Bronchial epithelial cell (primary cell): ENCODE measurements around the gene ZNF428. TPM values are rescaled to one million over a fixed set of nuclear protein-coding genes. Genes with fewer than 3 reads are reported as not detected.

Source experiments
- DNase-seq: peaks from one replicate; pipeline ENCODE4 v3.0.0-alpha.2; 2010; ENCODE audit warnings: low read depth
- FAIRE-seq: peaks from 2 replicates; lab custom pipeline; 2011; peaks lifted over from hg19 to GRCh38; lab: Jason Lieb, UNC
- H3K27me3 ChIP-seq: 2 replicates; pipeline ENCODE4 v1.5.1; 2011; ENCODE audit warnings: low read length; ENCODE audit not compliant: control insufficient read depth, insufficient read depth
- H3K36me3 ChIP-seq: 2 replicates; pipeline ENCODE4 v1.5.1; 2011; ENCODE audit warnings: low read length; ENCODE audit not compliant: control insufficient read depth, insufficient read depth
- H3K4me3 ChIP-seq: 2 replicates; pipeline ENCODE4 v1.5.1; 2011; ENCODE audit warnings: mild to moderate bottlenecking, low read depth, low read length, control low read depth
- CTCF ChIP-seq: IDR thresholded peaks from 2 replicates; pipeline ENCODE4 v1.5.1; 2011; ENCODE audit warnings: mild to moderate bottlenecking, moderate library complexity, low read length, control low read depth, inconsistent platforms; ENCODE audit not compliant: insufficient read depth, severe bottlenecking
- total RNA-seq: library from RNA; depleted of rRNA; stranded (reverse); fragments of >200 nt; gene quantifications from 2 replicates; pipeline ENCODE4 v1.2.1, GENCODE V29; 2014

Gene ZNF428
- total RNA-seq, result 14.5 and 19.3 TPM in 2 replicates

DNA sequence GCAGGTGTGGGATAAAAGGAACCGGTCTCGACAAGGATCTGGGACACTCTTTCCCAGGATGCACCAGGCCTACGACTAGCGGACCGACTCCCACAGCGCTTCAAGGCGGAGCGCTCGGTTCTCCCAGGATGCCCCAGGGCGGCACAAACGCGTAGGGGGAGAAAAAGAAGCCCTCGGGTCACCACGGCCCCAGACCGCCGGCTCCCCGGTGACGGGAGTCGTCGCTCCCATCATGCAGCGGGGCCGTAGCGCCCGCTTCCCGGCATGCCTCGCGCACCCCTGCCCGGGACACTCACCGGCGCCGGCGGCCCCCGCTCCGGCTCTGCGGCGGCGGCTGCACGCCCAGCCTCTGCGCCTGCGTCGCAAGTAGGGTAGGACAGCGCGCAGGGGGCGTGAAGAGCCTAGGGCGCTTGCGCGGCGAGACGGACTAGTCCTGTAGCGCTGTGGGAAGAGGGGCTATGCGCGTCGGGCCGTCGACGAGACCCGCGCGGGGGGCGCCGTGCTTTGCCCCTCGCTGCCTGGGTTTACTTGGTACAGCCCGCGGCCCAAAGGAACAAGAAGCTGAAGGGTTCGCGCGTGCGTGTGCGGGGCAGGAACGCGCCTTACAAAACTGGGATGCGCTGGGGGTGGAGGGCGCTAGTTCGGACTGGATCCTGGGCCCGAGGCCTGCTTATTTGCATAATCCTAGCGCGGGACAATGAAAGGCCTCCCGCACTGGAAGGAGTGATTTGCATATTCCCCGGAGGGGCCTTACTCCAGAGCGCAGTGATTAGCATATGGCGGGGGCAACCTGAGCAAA lies at the start of gene ZNF428:
ZNF428 (minus strand) TSS at position 368 of the 799 bp plus-strand sequence. CDS start 5,325 bp downstream, outside the sequence.
- TF ChIP-seq CTCF, result no peak
- Histone ChIP-seq H3K27me3 (no peaks in the 10 kb centered on the region), H3K4me3 (peak within 1 kb of the TSS; percentile 57), H3K36me3 (no peaks in the 10 kb centered on the region)
- FAIRE-seq (no peak), DNase-seq (peak; percentile 72)

- TF ChIP-seq CTCF, result no peak
- FAIRE-seq (peak; percentile 52), DNase-seq (peak; percentile 98)
- peaks cover 10% of the 10 kb centered on the region for H3K36me3 ChIP-seq
- H3K27me3 ChIP-seq, result no peaks in the 10 kb centered on the region
- peak overlapping the region; percentile 53 for H3K4me3 ChIP-seq
These were observed 49.1 kb upstream of the ZNF428 start for GRCh38 chr19:43668406-43669109.

GRCh38 chr19:43667876-43668405 lies 48.5 kb upstream of the ZNF428 start:
- DNase-seq (no peak), FAIRE-seq (no peak)
- Histone ChIP-seq H3K27me3 (no peaks in the 10 kb centered on the region), H3K36me3 (peaks cover 10% of the 10 kb centered on the region), H3K4me3 (peak overlapping the region; percentile 25)
- no peak for TF ChIP-seq CTCF

- no peak overlapping the region for H3K4me3 ChIP-seq
These were observed 47.9 kb upstream of the ZNF428 start for GRCh38 chr19:43667126-43667875.

More at GRCh38 chr19:43667126-43667875, 47.9 kb upstream of the ZNF428 start:
- DNase-seq (no peak), FAIRE-seq (no peak)
- TF ChIP-seq CTCF, result no peak
- no peaks in the 10 kb centered on the region for H3K27me3 ChIP-seq
- H3K36me3 ChIP-seq, result peaks cover 10% of the 10 kb centered on the region
